GM10266 (cell line): ENCODE measurements around the gene CCNA2.

ENCODE experiments used
- DNase-seq: peaks from one replicate; pipeline ENCODE4 v3.0.0; 2012; ENCODE audit errors: extremely low spot score
- CTCF ChIP-seq: IDR thresholded peaks from 2 replicates; pipeline ENCODE4 v1.5.1; 2012; ENCODE audit warnings: mild to moderate bottlenecking, low read depth; ENCODE audit not compliant: control insufficient read depth, insufficient read depth; ENCODE audit errors: missing control alignments

CCNA2 gene

GRCh38 chr4:121823505-121824170 is at the start of gene CCNA2:
TSS of gene CCNA2 (minus strand) at chr4:121823883. CDS start at chr4:121823628, 255 bp downstream.
- no peak for TF ChIP-seq CTCF
- DNase-seq: peak; percentile 94

- peak; percentile 89 for DNase-seq
- no peak for TF ChIP-seq CTCF
These were observed 46.4 kb upstream of the CCNA2 start, which contains the start of gene BBS7 for GRCh38 chr4:121869841-121870822. TSS of gene BBS7 (minus strand) at chr4:121870474. CDS start at chr4:121870313, 161 bp downstream.

- no peak for DNase-seq
- TF ChIP-seq CTCF: no peak
These were observed 40.1 kb upstream of the CCNA2 start for GRCh38 chr4:121863799-121864198.

GRCh38 chr4:121861426-121861825 is 37.7 kb upstream of the CCNA2 start:
- DNase-seq: no peak
- TF ChIP-seq CTCF: no peak

GRCh38 chr4:121860121-121860520 is 36.4 kb upstream of the CCNA2 start:
- TF ChIP-seq CTCF: no peak
- DNase-seq: no peak

GRCh38 chr4:121851354-121851753 is 27.7 kb upstream of the CCNA2 start:
- DNase-seq: no peak
- no peak for TF ChIP-seq CTCF
